ENCODE measurements around the gene AKIRIN1.

DNA sequence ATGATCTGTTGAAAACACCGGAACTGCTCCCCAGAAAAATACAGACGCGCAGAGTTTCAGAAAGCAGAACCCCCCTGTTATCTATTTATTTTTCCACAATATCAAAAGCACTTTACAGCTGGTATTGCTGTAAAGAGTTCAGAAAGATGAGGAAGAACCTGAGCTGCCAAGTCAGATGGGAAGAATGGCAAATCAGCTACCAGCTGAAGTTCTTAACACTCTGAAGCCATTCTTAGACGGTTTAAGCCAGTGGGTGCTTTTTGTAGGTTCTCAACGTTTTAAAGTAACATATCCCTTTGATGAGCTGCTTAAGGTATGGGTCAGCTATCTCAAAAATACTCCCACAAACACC lies 714 bp upstream of the AKIRIN1 start:
- TF ChIP-seq, protein P1, sequence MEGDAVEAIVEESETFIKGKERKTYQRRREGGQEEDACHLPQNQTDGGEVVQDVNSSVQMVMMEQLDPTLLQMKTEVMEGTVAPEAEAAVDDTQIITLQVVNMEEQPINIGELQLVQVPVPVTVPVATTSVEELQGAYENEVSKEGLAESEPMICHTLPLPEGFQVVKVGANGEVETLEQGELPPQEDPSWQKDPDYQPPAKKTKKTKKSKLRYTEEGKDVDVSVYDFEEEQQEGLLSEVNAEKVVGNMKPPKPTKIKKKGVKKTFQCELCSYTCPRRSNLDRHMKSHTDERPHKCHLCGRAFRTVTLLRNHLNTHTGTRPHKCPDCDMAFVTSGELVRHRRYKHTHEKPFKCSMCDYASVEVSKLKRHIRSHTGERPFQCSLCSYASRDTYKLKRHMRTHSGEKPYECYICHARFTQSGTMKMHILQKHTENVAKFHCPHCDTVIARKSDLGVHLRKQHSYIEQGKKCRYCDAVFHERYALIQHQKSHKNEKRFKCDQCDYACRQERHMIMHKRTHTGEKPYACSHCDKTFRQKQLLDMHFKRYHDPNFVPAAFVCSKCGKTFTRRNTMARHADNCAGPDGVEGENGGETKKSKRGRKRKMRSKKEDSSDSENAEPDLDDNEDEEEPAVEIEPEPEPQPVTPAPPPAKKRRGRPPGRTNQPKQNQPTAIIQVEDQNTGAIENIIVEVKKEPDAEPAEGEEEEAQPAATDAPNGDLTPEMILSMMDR (IDR thresholded peaks at IDR 0.05 in 4 of 5, conservative IDR thresholded peaks at IDR 0.05 in 1 of 5): no peak
- TF ChIP-seq POLR2A (IDR thresholded peaks at IDR 0.05): no peak

All from gastrocnemius medialis (tissue), 4 donors.